HK-2 (cell line): ENCODE data around the gene RNF150.

Experiments
- DNase-seq: peaks from one replicate; pipeline ENCODE4 v3.0.0-alpha.2; 2018; ENCODE audit not compliant: unreplicated experiment

RNF150 gene

DNA sequence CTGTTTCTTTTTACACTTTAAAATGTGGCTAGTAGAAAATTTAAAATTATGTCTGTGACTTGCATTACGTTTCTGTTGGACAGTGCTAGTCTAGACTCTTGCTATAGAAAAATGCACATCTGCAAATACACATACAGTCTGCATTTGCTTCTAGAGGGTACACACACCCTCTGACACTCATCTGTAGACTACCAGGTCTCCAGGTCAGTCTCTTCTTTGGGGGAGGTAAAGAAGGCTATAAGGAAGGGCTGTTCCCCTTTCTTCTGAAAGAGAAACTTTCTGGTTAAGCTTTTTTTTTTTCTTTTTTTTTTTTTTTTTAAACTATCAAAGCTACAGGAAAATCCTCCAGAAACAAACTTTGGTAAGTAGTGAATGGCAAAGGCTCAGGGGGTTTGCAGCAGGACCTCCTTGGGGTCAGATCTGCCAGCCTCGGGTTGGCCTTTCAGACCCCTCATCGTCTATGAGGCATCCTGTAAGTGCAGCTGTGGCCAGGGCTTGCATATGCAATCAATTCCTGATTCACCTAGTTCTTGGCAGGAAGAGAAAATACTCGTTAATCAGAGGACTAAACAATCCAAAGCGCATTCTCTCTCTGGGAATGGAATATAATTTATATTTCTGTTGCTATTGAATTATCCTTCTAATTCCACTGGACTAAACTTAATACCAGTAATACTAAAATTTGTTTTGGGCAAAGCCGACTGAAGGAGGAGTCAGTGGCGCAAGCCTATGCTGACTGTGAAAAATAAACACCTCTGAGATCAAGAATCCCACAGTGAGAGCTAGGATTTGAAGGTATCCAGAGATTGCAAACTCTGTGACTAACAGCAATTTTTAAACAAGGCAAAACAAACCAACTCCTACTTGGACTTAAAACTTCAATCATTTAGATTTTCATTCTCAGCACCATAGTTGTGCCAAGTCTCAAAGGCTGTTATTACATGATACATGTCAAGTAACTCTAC is 267.7 kb downstream of the RNF150 start:
- DNase-seq: no peak

DNA sequence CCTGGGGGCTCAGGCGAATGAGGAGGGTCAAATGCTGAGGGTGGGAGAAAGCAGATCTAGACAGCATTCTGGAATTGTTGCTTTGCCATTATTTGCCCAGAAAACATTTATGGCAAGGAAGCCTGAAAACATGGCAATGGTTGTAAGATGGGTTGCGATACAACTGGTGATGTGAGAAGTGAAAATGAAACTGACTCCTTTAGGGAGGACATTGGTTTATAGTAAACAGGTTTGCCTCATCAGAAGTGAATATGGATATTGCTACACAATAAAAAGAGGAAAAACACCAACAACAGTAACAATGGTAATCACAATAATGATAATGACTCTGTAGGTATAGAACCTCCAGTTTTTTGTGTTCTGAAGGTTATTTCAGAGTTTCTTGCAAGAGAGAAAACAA is 270.1 kb downstream of the RNF150 start:
- DNase-seq: no peak

DNA sequence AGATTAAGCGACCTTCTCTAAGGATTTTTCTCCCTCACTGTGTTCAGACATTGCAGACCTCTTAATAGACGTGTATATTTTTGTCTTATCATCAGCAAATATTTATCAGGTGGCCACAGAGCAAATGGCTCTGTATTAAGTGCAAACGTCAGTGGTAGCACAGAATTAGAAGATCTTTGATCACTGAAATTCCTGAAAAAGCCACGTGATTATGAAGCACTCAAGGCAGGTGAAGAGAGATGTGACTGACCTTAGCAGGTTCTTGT is 271.2 kb downstream of the RNF150 start:
- DNase-seq: no peak

DNA sequence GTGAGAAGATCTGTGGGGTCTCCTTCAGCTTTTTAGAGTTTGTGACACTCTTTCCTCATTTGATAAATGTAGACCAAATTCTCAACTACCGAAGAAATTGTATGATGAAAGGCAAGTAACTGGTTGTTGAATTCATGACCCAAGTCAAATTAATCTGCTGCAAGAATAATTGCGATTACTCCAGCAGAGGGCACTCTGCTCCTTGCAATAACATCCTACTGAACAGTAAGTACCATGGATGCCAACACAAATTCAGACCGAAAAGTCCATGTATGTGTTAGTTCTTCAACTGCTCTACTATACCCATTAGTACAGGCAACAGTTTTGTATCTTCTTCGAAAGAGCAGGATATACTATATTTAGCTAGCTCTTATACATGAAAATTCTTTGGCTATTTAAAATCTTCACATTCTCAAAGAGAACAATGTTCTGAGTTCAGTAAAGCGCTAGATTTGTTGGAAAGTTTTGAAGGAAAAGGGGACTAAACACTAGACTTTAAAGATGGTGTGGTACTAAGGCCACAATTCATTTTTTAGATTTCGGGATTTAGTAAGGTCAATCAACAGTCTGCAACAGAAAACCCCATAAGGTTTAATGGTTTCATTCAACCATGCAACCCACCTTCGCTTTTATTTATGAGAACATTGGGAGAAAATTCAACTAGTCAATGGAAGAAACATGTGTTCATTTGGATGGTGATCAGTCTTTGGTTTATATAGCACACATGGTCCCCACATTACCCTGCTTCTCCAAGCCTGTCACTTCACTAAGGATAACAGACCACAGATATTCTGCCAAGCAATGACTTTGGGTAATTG is 271.7 kb downstream of the RNF150 start:
- DNase-seq: peak; percentile 23

DNA sequence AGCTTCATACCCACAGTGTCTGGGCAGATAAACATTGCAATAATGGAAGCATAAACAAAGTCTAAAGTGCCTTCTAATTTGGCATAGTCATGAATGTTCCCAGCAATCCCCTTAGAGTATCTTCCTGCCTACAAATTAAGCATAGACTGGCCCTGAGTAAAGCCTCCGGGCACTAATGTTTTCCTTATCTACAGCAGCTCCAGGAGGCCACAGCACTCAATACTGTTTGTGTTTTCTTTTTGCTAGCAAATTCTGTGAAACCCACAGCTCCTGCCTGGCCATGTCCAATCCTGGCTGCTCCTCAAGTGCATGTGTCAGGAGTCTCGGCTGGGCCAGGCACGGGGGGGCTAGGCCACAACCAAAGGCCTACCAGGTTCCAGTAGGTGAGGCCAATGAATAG is 274.4 kb downstream of the RNF150 start:
- no peak for DNase-seq

DNA sequence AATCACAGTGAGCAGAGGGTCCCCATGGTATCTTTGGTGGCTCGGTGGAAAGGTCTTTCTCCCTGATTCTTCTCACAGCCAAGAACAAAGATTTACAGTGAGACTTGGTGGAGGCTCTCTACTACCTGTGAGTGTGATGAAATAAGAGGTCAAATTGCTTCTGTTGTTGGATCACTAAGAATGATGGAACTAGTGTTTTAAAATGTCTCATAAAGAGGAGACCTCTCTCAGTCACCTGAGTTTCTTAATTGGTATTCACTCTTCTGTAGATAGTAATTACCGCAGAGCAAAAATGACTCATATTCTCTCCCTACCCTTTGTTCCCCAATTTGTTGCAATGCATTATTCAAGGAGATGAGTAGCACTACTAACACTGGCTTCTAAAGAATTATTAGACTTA is 276.2 kb downstream of the RNF150 start:
- DNase-seq: no peak

DNA sequence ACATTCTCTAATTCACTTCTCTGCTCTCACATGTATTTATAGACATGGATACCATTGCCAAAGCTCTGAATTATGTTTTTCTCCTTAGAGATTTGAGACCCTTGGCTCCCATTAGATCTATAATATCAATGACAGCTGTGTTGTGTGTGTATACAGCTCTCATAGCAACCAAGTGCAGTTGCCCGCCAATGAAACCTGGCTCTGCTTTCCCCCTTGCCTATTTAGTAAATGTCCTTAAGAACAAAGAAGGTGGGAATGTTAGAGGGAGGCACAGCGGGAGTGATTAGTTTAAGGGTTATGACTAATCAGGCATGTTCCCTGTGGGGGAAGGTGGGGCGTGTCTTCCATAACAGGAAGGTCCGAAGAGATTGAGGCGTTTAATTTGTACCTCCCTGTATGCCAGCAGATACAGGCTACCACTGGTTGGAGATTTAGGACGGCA is 276.6 kb downstream of the RNF150 start:
- no peak for DNase-seq

DNA sequence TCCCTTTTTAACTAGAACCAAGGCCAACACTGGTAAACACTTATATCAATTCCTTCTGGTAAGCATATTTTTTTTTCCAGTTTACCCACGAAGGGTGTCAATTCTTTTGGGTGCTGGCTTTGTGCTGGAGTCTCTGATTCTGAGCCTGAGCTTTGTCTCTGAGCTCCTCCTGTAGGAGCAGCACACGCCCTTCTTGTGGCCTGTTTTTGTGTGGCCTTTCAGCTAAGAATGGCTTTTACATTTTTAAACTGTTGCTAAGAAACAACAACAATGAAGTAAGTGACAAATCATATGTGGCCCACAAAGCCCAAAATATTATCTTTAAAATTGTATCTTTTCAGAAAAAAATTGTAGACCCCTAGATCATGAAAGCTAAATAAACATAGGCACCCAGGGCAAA is 279.1 kb downstream of the RNF150 start:
- no peak for DNase-seq

DNA sequence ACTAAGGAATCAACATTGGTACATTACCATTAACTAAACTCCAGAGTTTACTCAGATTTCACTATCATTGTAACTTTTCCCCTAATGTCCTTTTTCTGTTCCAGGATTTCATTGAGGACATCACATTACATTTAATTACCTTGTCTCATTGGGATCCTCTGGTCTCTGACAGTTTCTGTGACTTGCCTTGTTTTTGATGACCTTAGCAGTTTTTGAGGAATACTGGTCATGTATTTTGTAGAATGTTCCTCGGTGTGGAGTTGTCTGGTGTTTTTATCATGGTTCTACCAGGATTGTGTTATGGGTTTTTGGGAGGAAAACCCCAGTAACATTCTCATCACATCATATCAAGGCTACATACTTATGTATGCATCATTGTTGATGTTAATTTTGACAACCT is 281.5 kb downstream of the RNF150 start:
- DNase-seq: no peak

DNA sequence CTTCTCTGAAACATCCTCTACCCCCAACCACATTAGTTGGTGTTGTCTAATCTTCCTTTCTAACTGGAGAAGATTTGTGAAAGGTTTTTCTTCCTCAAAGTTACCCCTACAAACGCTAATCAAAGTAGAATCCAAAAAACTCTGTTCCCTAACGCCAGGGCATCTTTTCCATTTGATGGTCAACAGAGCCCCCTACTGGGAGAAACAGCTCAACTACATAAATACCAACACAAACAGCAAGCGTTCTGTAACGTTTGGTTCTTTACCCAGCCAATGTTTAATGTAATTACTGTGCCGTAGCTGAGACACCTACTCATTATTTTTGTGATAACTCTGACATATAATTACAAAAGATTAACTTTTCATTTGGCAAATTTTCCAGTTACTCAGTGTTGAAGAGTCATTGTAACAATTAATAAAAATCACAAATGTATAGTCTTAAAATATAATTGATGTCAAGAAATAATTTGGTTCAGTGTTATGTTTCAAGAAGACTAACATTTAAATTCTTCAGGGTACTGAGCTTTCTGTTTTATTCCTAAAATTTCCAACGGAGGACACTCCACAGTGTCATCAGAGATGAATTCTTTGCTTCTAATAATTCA is 282.1 kb downstream of the RNF150 start:
- peak; percentile 16 for DNase-seq

DNA sequence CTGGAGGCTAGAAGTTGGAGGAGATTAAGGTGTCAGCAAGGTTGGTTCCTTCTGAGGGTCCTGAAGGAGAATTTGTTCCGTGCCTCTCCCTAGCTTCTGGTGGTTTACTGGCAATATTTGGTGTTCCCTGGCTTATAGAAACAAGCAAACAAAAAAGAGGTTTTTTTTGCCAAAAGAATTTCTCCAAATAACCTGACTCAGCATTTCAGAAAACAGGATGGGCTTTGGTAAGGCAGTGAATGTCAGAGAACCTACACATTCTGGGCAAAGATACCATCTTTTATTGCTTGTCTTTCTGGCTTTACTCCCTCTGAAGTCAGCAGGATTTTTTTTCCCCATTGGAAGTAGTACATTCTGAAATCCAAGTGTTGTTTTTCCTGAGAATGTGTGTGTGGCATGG is 283.7 kb downstream of the RNF150 start:
- DNase-seq: no peak

DNA sequence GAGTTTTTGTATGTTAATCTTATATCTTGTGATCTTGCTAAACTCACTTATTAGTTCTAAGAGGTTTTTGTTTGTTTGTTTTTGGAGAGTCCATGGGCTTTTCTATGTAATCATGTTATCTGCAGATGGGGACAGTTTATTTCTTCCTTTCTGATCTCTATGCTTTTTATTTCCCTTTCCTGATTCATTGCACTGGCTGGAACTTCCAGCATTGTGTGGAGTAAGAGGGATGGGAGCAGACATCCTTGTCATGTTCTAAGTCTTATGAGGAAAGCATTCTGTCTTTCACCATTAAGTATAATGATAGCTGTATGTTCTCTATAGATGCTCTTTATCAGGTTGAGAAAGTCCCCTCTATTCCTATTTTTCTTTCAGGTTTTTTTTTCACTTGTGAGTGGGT is 286.5 kb downstream of the RNF150 start:
- no peak for DNase-seq

DNA sequence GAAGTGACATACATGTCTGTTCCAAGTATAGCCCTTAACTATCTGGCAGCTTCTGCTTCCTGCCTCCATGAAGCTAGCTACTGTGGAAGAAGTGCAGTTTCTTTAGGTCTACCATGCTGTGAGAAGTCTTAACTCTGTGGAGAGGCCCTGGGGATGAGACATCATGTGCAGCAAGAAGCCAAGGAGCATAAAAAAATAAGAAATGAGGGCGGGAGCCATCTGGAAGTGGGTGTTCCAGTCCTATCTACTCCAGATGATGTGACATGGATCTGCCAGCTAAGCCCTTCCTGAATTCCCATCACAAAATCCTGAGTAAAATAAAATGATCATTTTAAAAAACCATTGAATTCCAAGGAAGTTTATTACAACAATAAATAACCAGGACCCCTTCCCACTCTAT is 289.2 kb downstream of the RNF150 start:
- no peak for DNase-seq

DNA sequence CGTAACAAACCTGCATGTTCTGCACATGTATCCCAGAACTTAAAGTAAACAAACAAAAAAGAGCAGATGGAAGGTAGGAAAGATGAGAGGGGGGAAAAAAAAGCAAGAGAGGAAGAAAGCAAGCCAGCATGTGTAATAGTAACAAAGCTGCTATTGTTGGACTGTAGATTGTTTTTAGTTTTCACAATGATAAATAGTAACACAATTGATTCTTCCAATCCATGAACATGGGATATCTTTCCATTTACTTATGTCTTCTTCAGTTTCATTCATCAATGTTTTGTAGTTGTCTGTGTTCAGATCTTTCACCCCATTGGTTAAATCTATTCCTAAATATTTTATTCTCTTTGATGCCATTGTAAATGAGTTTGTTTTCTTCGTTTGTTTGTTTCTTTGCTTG is 292.1 kb downstream of the RNF150 start:
- DNase-seq: no peak

DNA sequence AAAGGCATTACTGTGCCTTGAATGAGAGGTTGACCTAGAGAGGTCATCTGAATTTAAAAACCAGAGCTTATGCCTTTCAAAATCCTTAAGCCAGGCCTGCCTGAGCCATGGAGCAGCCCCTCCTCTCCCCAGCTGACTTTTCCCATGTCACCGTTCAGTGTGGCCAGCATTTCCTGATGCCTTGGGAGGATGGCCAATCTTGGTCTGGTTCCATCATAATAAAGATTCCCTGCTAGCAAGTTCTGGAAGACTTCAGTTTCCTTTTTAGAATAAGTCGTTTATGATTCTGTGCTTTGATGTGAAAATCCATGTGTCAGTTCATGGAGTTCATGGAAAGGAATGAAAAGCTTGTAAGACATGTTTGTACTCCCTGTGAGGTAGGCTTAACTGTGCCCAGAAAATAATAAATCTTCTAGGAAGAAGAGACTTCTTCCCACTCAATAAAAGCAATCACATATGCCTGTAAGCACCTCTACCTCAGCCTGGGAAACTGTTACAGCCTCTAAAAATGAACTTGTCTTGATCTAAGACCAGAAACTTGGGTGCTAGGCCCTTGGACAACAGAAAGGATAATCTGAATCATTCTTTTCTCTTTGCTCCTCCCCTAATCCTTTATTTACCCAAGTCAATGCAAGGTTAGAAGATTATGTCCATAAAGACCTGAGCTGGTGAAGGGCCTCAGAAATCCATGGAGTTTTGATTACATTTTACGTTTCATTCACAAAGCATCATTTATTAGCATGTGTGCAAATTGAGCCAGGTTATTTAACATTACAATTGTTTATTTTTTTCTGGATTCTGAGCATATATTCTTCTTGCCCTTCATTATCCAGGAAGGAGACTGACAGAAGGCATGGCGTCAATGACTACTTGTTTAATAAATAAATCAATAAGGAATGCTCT is 293.1 kb downstream of the RNF150 start:
- no peak for DNase-seq

DNA sequence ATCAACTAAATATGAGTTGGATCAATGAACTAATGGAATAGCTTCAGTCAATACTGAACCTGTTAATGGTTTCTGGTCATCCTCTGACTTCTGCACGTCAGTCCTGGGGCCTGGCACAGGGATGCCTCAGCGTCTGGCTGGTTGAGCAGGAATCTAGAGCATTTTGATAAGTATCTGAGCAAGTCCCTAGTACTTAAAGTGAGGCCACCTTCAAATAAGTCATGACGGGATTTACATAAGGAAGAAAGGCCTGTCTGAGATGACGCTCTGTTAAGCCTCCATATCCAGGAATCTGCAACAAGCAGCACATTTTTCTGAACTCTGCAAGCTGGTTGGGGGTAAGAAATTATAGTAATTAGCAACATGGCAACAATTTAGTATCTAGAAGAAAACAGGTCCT is 293.9 kb downstream of the RNF150 start:
- no peak for DNase-seq

DNA sequence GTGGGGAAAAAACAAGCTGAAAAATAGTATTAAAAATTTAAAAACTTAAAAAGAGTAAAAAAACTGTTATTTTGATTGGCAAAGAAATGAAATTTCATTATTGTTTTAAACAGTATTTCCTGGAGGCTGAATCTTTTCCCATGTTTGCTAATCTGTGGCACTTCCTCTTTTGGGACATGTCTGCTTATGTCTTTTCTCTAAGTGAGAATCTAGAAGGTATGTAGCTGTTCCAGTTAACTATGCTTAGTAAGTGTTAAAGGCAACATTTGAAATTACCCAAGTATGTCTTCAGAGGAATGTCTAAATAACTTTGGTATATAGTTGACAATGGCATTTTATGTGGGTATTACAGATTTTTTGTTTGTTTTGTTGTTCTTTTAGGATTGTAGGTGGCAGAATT is 295.5 kb downstream of the RNF150 start:
- DNase-seq: no peak

DNA sequence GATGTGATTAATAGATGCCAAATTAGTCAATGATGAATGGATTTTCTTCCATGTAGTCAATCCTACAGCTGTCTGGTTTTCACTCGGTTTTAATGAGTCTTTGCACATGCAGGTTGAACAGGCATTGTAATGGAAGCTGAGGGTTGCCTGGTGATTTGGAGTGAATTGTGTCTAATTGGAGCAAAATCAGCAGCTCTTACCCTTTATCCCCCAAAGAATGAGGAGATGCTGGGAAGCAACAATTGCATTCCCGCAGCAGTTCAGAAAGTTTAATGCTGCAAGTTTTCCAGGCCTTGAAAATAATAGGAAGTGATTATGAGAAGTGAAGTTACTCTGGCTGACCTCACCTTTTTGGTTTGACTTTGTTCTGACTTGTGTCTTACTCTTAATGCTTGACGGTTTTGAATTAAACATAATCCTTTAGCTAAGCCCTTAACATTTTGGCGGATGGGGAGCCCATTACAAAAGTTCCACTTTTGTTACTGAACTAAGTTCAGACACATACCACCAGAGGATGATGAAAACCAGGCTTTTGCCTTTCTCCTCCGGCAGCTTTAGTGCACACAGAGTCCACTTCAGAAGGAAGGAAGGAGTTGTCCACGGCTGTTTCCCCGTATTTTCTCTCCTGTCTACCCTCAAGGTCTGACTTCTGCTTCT is 298.3 kb downstream of the RNF150 start:
- no peak for DNase-seq

DNA sequence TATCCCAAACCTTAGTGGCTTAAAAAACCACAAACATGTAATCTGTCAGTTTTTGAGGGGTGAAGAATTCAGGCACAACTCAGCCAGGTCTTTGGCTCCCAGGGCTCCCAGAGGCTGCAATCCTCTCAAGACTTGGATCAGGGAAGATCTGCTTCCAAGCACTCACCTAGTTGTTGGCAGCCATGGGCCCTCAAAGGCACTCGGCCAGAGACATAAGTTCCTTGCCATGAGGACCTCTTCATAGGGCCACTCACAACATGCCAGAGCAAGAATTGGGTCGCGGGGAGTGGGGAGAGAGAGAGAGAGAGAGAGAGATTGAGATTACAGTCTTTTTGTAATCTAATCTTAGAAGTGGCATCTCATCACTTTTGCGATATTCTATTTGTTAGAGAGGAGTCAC is 300.0 kb downstream of the RNF150 start:
- DNase-seq: no peak

DNA sequence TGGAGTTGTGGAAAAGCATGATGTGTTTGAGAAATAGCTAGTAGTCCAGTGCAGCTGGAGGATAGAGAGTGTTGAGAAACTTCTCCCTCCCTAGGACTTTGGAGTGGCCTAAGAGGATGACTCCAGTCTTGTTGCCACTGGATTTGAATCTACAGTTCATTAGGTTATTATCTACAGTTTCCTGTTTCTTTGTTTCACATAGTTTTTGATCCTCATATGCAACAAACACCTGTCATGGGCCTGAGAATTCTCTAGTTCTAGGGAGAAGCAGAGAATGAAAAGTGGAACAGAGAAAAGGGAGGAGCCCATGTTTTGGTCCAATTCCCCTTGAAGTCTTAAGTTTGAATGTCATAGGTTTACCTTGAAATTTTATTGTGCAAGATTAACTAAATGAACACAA is 303.4 kb downstream of the RNF150 start:
- no peak for DNase-seq

DNA sequence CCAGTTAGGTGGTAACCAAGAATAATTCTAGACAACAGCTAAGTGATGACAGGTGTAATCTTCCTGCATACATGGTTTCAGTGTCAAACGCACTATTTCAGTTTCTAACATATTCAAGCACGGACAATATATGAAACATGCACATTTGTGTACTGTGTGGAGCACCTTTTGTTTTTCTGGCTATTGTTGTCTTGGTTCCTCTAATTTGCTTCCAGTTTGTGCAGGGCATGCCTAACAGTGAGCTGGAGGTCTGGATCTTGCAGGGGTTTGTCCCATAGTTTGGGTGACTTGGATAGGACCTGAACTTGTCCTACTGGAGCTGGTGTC is 306.6 kb downstream of the RNF150 start:
- DNase-seq: no peak
